WTC11 (cell line): ENCODE results near the gene CAMSAP3.

ENCODE experiments used
- CTCF ChIP-seq: fragments of 200-600 bp; IDR thresholded peaks from 2 replicates; pipeline ENCODE4 v1.8.0; 2022; ENCODE audit warnings: antibody characterized with exemption
- ELF4 ChIP-seq: sonication (generic); formaldehyde crosslinking; IDR thresholded peaks from 2 replicates; pipeline ENCODE4 v1.8.1; 2022; ENCODE audit warnings: low read depth, mild to moderate bottlenecking, moderate library complexity, missing genetic modification reagents
- IRF1 ChIP-seq: sonication (generic); formaldehyde crosslinking; IDR thresholded peaks from 2 replicates; pipeline ENCODE4 v1.8.0; 2023; ENCODE audit warnings: missing genetic modification reagents
- NFYB ChIP-seq: sonication (generic); formaldehyde crosslinking; conservative IDR thresholded peaks from 2 replicates; pipeline ENCODE4 v1.8.0; 2022; ENCODE audit warnings: low read depth, missing genetic modification reagents
- NR1H2 ChIP-seq: sonication (generic); formaldehyde crosslinking; IDR thresholded peaks from 2 replicates; pipeline ENCODE4 v1.9.0; 2021; ENCODE audit warnings: mild to moderate bottlenecking, moderate library complexity, missing genetic modification reagents
- NR3C1 ChIP-seq: sonication (generic); formaldehyde crosslinking; conservative IDR thresholded peaks from 2 replicates; pipeline ENCODE4 v1.8.1; 2023; ENCODE audit warnings: low read depth, mild to moderate bottlenecking, missing genetic modification reagents
- ZBTB21 ChIP-seq: sonication (generic); formaldehyde crosslinking; IDR thresholded peaks from 2 replicates; pipeline ENCODE4 v1.8.1; 2023; ENCODE audit warnings: mild to moderate bottlenecking, missing genetic modification reagents, borderline replicate concordance

DNA sequence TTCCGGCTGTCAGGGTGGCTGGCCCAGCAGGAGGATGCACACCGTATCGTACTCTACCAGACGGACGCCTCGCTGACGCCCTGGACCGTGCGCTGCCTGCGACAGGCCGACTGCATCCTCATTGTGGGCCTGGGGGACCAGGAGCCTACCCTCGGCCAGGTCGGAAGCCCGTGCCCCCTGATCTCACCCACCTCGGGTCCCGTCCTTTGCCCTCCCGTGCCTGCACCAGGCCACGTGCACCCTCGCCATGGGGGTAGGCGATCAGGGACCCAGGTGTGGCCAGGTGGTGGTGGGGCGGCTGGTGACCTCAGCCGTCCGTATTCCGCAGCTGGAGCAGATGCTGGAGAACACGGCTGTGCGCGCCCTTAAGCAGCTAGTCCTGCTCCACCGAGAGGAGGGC, 41.1 kb upstream of the CAMSAP3 start:
- TF ChIP-seq CTCF: no peak
- no peak for TF ChIP-seq IRF1 (CRISPR knock-in tag)
- TF ChIP-seq ELF4: no peak
- TF ChIP-seq ZBTB21: no peak
- no peak for TF ChIP-seq NR1H2 (CRISPR knock-in tag)
- TF ChIP-seq NFYB (CRISPR knock-in tag): no peak
- TF ChIP-seq NR3C1 (CRISPR knock-in tag): no peak
